IMR-90 (cell line): ENCODE measurements around the gene KCNQ1.

Experiments
- CEBPB ChIP-seq: IDR thresholded peaks from 2 replicates; pipeline ENCODE4 v1.6.1; 2012; ENCODE audit warnings: low read depth, low read length, improper control_type of control experiment
- MAFK ChIP-seq: IDR thresholded peaks from 2 replicates; pipeline ENCODE4 v1.6.1; 2012; ENCODE audit warnings: low read depth, low read length, improper control_type of control experiment
- MAZ ChIP-seq: IDR thresholded peaks from 2 replicates; pipeline ENCODE4 v1.6.1; 2012; ENCODE audit warnings: low read depth, mild to moderate bottlenecking, low read length, improper control_type of control experiment, moderate library complexity, borderline replicate concordance
- POLR2A ChIP-seq: IDR thresholded peaks from 2 replicates; pipeline ENCODE4 v1.6.1; 2012; ENCODE audit warnings: mild to moderate bottlenecking, low read depth, low read length
- RAD21 ChIP-seq: IDR thresholded peaks from 2 replicates; pipeline ENCODE4 v1.6.1; 2012; ENCODE audit warnings: low read length, improper control_type of control experiment
- RCOR1 ChIP-seq: IDR thresholded peaks from 2 replicates; pipeline ENCODE4 v1.6.1; 2012; ENCODE audit warnings: mild to moderate bottlenecking, low read length, improper control_type of control experiment; ENCODE audit not compliant: insufficient replicate concordance
- RFX5 ChIP-seq: IDR thresholded peaks from 2 replicates; pipeline ENCODE4 v1.8.0; 2012; ENCODE audit warnings: low read depth, mild to moderate bottlenecking, low read length, moderate library complexity
- SMC3 ChIP-seq: fragments of 150-350 bp; IDR thresholded peaks from 2 replicates; pipeline ENCODE4 v1.6.1; 2016; ENCODE audit warnings: low read depth, mild to moderate bottlenecking, antibody characterized with exemption, low read length, moderate library complexity
- USF2 ChIP-seq: fragments of 150-350 bp; IDR thresholded peaks from 2 replicates; pipeline ENCODE4 v1.6.1; 2017; ENCODE audit warnings: mild to moderate bottlenecking, antibody characterized with exemption, low read length, low read depth
- TF ChIP-seq, protein P1 (sequence below): conservative IDR thresholded peaks from 2 replicates; pipeline ENCODE4 v1.5.1; 2012; ENCODE audit warnings: mild to moderate bottlenecking, low read depth, low read length, improper control_type of control experiment

- TF ChIP-seq POLR2A (no peak), USF2 (no peak), RCOR1 (no peak), MAZ (no peak), MAFK (no peak), CEBPB (no peak), SMC3 (no peak), RFX5 (no peak), RAD21 (no peak)
- TF ChIP-seq, protein P1, sequence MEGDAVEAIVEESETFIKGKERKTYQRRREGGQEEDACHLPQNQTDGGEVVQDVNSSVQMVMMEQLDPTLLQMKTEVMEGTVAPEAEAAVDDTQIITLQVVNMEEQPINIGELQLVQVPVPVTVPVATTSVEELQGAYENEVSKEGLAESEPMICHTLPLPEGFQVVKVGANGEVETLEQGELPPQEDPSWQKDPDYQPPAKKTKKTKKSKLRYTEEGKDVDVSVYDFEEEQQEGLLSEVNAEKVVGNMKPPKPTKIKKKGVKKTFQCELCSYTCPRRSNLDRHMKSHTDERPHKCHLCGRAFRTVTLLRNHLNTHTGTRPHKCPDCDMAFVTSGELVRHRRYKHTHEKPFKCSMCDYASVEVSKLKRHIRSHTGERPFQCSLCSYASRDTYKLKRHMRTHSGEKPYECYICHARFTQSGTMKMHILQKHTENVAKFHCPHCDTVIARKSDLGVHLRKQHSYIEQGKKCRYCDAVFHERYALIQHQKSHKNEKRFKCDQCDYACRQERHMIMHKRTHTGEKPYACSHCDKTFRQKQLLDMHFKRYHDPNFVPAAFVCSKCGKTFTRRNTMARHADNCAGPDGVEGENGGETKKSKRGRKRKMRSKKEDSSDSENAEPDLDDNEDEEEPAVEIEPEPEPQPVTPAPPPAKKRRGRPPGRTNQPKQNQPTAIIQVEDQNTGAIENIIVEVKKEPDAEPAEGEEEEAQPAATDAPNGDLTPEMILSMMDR = no peak
Observed at GRCh38 chr11:2698386-2699184, 253.8 kb downstream of the KCNQ1 start.
